ENCODE data around the gene EXPH5.

The EXPH5 gene

DNA sequence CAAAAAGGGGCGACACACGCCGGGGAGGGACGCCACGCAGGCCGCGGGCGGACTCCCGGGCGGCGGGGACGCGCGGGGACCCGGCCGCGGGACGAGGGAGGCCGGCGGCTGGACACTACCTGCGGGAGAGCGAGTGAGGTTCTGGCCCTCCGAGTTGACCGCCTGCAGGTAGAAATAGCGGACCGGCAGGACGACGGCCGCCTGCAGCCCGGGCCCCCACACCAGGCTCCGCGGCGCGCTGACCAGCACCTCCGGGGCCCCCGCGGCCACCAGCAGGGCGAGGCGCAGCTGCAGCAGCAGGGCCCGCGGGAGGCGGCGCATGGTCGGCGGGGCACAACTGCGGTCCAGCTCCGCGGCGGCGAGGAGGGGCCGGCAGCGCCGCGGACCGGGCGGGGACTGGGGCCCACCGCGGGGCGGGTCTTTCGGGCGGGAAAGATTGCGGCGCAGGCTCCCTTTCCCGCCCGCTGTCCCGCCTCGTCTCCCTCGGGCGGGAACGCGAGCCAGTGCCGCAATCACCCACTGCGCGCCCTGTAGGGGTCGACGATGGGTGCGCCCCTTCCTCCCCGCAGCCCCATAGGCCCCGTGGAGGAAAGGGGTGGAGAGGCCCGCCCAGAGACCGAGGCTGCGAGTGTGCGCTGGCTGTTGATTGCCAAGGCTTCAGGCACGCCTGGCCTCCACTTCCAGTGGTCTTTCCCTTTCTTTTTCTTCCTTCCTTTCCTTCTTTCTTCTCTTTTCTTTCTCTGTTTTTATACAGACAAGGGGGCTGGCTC is 95.3 kb downstream of the EXPH5 start, which contains the start of gene POGLUT3:
Gene POGLUT3 (minus strand): TSS at position 339 of the 770 bp plus-strand sequence. CDS start 18 bp downstream, at position 321.
- peak; percentile 84 for DNase-seq
- H3K9me3 ChIP-seq (ENCODE audit: insufficient read depth, low read length, severe bottlenecking), result no peaks in the 10 kb centered on the region
- H3K79me2 ChIP-seq (ENCODE audit: insufficient read depth, low read length), result peaks cover 61% of the 10 kb centered on the region
- H3K4me3 ChIP-seq (ENCODE audit: low read depth in 1 of 2, low read length in 2 of 2), result peak within 1 kb of the TSS; percentile 40 to 59; a peak in 3 of 4 replicates
- no peaks in the 10 kb centered on the region for H4K20me1 ChIP-seq (ENCODE audit: insufficient read depth, low read length)
- peaks cover 17% of the 10 kb centered on the region for H3K36me3 ChIP-seq (ENCODE audit: insufficient read depth, low read length)
- H2AFZ ChIP-seq (ENCODE audit: low read depth, low read length), result peak within 1 kb of the TSS; percentile 72
- peak within 1 kb of the TSS; percentile 71 for H3K4me2 ChIP-seq (ENCODE audit: insufficient read depth, low read length)
- ATAC-seq (ENCODE audit: insufficient read depth, low read depth), result peak; percentile 91
- H3K9ac ChIP-seq (ENCODE audit: low read depth, low read length), result peak within 1 kb of the TSS; percentile 96
- no peaks in the 10 kb centered on the region for H3K27me3 ChIP-seq (ENCODE audit: insufficient read depth, low read length, poor library complexity)
- H3K4me1 ChIP-seq (ENCODE audit: insufficient read depth, low read length), result peaks cover 49% of the 10 kb centered on the region
- TF ChIP-seq EZH2 (IDR thresholded peaks at IDR 0.05; ENCODE audit: borderline replicate concordance, low read depth, low read length, severe bottlenecking), result no peak
- TF ChIP-seq CTCF (IDR thresholded peaks at IDR 0.05; ENCODE audit: borderline replicate concordance, extremely low read depth, low read length, poor library complexity, severe bottlenecking), result peak; percentile 25
- peak within 1 kb of the TSS; percentile 83 for H3K27ac ChIP-seq (ENCODE audit: low read length)

DNA sequence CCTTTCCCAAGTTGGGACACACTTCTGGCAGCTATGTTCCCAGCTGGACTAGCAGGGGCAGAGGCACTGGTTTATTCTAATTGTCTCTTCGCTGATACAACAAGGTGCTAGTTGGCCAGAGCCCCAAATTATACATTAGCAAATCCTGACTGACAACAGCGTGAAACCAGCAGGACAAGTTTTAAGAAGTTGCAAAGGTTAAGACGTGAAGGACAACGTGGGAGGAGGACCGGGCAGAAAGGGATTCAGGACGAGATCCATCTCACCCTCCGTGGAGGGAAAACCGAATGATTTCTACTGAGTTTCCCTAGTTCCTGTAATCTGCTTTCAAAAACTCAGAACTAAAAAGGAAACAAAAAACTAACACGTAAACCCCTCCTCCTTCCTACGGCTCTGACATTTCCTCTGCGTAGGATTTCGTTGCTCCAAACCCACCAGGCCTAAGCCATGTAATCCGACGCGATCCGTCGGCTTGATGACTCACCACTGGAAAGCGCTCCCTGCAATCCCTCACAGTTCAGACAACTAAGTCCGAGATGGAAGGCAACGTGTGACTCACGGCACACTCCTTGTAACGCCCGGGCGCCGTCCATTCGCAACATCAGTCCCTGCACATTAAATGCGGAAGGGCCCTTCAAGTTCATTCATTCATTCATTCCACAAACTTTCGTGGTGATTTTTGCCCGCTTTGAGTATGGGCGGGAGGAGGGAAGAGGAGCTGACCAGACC is 96.1 kb downstream of the EXPH5 start:
- Histone ChIP-seq H2AFZ (ENCODE audit: low read depth, low read length) (peak overlapping the region; percentile 72), H3K27me3 (ENCODE audit: insufficient read depth, low read length, poor library complexity) (no peaks in the 10 kb centered on the region), H3K79me2 (ENCODE audit: insufficient read depth, low read length) (peaks cover 68% of the 10 kb centered on the region), H3K9me3 (ENCODE audit: insufficient read depth, low read length, severe bottlenecking) (no peaks in the 10 kb centered on the region), H3K9ac (ENCODE audit: low read depth, low read length) (peak overlapping the region; percentile 96), H3K36me3 (ENCODE audit: insufficient read depth, low read length) (peaks cover 17% of the 10 kb centered on the region), H3K4me2 (ENCODE audit: insufficient read depth, low read length) (peak overlapping the region; percentile 71), H3K4me3 (ENCODE audit: low read depth in 1 of 2, low read length in 2 of 2) (peak overlapping the region; percentile 40 to 59; a peak in 3 of 4 replicates), H3K4me1 (ENCODE audit: insufficient read depth, low read length) (peaks cover 53% of the 10 kb centered on the region), H3K27ac (ENCODE audit: low read length) (peak overlapping the region; percentile 83), H4K20me1 (ENCODE audit: insufficient read depth, low read length) (no peaks in the 10 kb centered on the region)
- ATAC-seq (ENCODE audit: insufficient read depth, low read depth), result peak; percentile 78
- peak; percentile 82 for DNase-seq
- TF ChIP-seq EZH2 (IDR thresholded peaks at IDR 0.05; ENCODE audit: borderline replicate concordance, low read depth, low read length, severe bottlenecking) (no peak), CTCF (IDR thresholded peaks at IDR 0.05; ENCODE audit: borderline replicate concordance, extremely low read depth, low read length, poor library complexity, severe bottlenecking) (no peak)

GRCh38 chr11:108496643-108497256 is 96.8 kb downstream of the EXPH5 start:
- no peak for TF ChIP-seq CTCF (IDR thresholded peaks at IDR 0.05; ENCODE audit: borderline replicate concordance, extremely low read depth, low read length, poor library complexity, severe bottlenecking)
- no peak for TF ChIP-seq EZH2 (IDR thresholded peaks at IDR 0.05; ENCODE audit: borderline replicate concordance, low read depth, low read length, severe bottlenecking)
- H3K27me3 ChIP-seq (ENCODE audit: insufficient read depth, low read length, poor library complexity), result no peaks in the 10 kb centered on the region
- peak overlapping the region in 1 of 2 experiments; percentile 59; a peak in 3 of 4 replicates for H3K4me3 ChIP-seq (ENCODE audit: low read depth in 1 of 2, low read length in 2 of 2)
- peak overlapping the region; percentile 96 for H3K9ac ChIP-seq (ENCODE audit: low read depth, low read length)
- H3K79me2 ChIP-seq (ENCODE audit: insufficient read depth, low read length), result peaks cover 74% of the 10 kb centered on the region
- H2AFZ ChIP-seq (ENCODE audit: low read depth, low read length), result no peak overlapping the region
- H3K36me3 ChIP-seq (ENCODE audit: insufficient read depth, low read length), result peaks cover 17% of the 10 kb centered on the region
- no peak for DNase-seq
- H3K27ac ChIP-seq (ENCODE audit: low read length), result peak overlapping the region; percentile 83
- H4K20me1 ChIP-seq (ENCODE audit: insufficient read depth, low read length), result no peaks in the 10 kb centered on the region
- H3K4me2 ChIP-seq (ENCODE audit: insufficient read depth, low read length), result peak overlapping the region; percentile 71
- ATAC-seq (ENCODE audit: insufficient read depth, low read depth), result no peak
- H3K9me3 ChIP-seq (ENCODE audit: insufficient read depth, low read length, severe bottlenecking), result no peaks in the 10 kb centered on the region
- peaks cover 53% of the 10 kb centered on the region for H3K4me1 ChIP-seq (ENCODE audit: insufficient read depth, low read length)
